Measurements from ENCODE around the gene LRP1-AS.

The LRP1-AS gene

GRCh38 chr12:57158665-57159064 is 11.2 kb upstream of the LRP1-AS start:
- DNase-seq = no peak

GRCh38 chr12:57158186-57158585 is 10.8 kb upstream of the LRP1-AS start:
- no peak for DNase-seq

GRCh38 chr12:57157588-57158173 is 10.3 kb upstream of the LRP1-AS start:
- peak; percentile 9 for DNase-seq

GRCh38 chr12:57156701-57157403 is 9.4 kb upstream of the LRP1-AS start:
- no peak for DNase-seq

GRCh38 chr12:57154804-57155434 is 7.5 kb upstream of the LRP1-AS start:
- no peak for DNase-seq

GRCh38 chr12:57154076-57154475 is 6.7 kb upstream of the LRP1-AS start:
- DNase-seq = no peak

- no peak for DNase-seq
These were observed 6.1 kb upstream of the LRP1-AS start for GRCh38 chr12:57153415-57153997.

- no peak for DNase-seq
These were observed 5.2 kb upstream of the LRP1-AS start for GRCh38 chr12:57152639-57153038.

- no peak for DNase-seq
These were observed 4.6 kb upstream of the LRP1-AS start for GRCh38 chr12:57151741-57152630.

- DNase-seq = no peak
These were observed 3.1 kb upstream of the LRP1-AS start for GRCh38 chr12:57150400-57151000.

GRCh38 chr12:57149245-57149900 is 2.0 kb upstream of the LRP1-AS start:
- DNase-seq = no peak

- DNase-seq = no peak
These were observed 1.2 kb upstream of the LRP1-AS start for GRCh38 chr12:57148469-57149244.

- no peak for DNase-seq
These were observed 1.3 kb downstream of the LRP1-AS start for GRCh38 chr12:57146092-57146491.

GRCh38 chr12:57145460-57146059 is 1.9 kb downstream of the LRP1-AS start:
- no peak for DNase-seq

- DNase-seq = no peak
These were observed 4.0 kb downstream of the LRP1-AS start for GRCh38 chr12:57143454-57143853.

- DNase-seq = no peak
These were observed 4.7 kb downstream of the LRP1-AS start for GRCh38 chr12:57142727-57143126.

GRCh38 chr12:57142121-57142520 is 5.3 kb downstream of the LRP1-AS start:
- DNase-seq = no peak

GRCh38 chr12:57141249-57141648 is 6.2 kb downstream of the LRP1-AS start:
- DNase-seq = no peak

- no peak for DNase-seq
These were observed 7.4 kb downstream of the LRP1-AS start for GRCh38 chr12:57139796-57140649.

Data from activated CD4-positive, alpha-beta T cell treated with anti-CD3 and anti-CD28 coated beads, Interleukin-10, Interleukin-2, amounts not matched to agents 100 ng/mL and 50 ng/mL, durations not matched to agents 16 hours and 8 hours (primary cell).